K562 (cell line): Measurements from ENCODE around the gene GABPB1.

Experiments used
- CCAR2 ChIP-seq: fragments of 200-400 bp; formaldehyde crosslinking; IDR thresholded peaks from 2 replicates; pipeline ENCODE4 v1.6.1; 2017; ENCODE audit warnings: mild to moderate bottlenecking, low read depth, low read length
- FOXM1 ChIP-seq, 2 experiments: fragments of 450-650 bp in 1 of 2; sonication (generic) in 1 of 2; formaldehyde crosslinking in 1 of 2; IDR thresholded peaks; 2 replicates each; pipeline versions ENCODE4 v1.6.1 to v1.9.0; 2017 to 2022; ENCODE audit warnings: low read depth in 2 of 2, mild to moderate bottlenecking in 2 of 2, missing genetic modification reagents in 1 of 2, moderate library complexity in 1 of 2
- NCOA4 ChIP-seq: fragments of 450-650 bp; IDR thresholded peaks from 2 replicates; pipeline ENCODE4 v1.6.1; 2018; ENCODE audit warnings: mild to moderate bottlenecking; ENCODE audit not compliant: partially characterized antibody
- POLR2AphosphoS2 ChIP-seq: IDR thresholded peaks from 2 replicates; pipeline ENCODE4 v1.6.1; 2012; ENCODE audit warnings: low read length, improper control_type of control experiment
- SMARCA5 ChIP-seq: fragments of 450-650 bp; IDR thresholded peaks from 2 replicates; pipeline ENCODE4 v1.6.1; 2016
- SMC3 ChIP-seq: conservative IDR thresholded peaks from 2 replicates; pipeline ENCODE4 v1.6.1; 2011; ENCODE audit warnings: low read depth, low read length, improper control_type of control experiment; ENCODE audit not compliant: insufficient read depth
- ZBTB34 ChIP-seq: fragments of 250-450 bp; sonication (Bioruptor Pico); IDR thresholded peaks from 2 replicates; pipeline ENCODE4 v1.8.0; 2021; ENCODE audit warnings: mild to moderate bottlenecking, moderate library complexity
- ZHX1 ChIP-seq: fragments of 150-350 bp; conservative IDR thresholded peaks from 2 replicates; pipeline ENCODE4 v1.6.1; 2014; ENCODE audit warnings: low read length
- ZNF232 ChIP-seq: sonication (generic); formaldehyde crosslinking; IDR thresholded peaks from 2 replicates; pipeline ENCODE4 v1.8.0; 2022; ENCODE audit warnings: mild to moderate bottlenecking, missing genetic modification reagents
- TF ChIP-seq, protein P1 (sequence below), 3 experiments: IDR thresholded peaks in 2 of 3; conservative IDR thresholded peaks in 1 of 3; 2 replicates each; pipeline ENCODE4 v1.5.1; 2011 to 2012; ENCODE audit warnings: low read length in 3 of 3, mild to moderate bottlenecking in 3 of 3, control low read depth in 2 of 3, improper control_type of control experiment in 1 of 3, inconsistent platforms in 1 of 3, low read depth in 1 of 3, mixed read lengths in 1 of 3, moderate library complexity in 1 of 3; ENCODE audit not compliant: insufficient read depth in 2 of 3
- TF ChIP-seq, protein P2 (sequence below): sonication (generic); formaldehyde crosslinking; IDR thresholded peaks from 2 replicates; pipeline ENCODE4 v1.8.1; 2023; ENCODE audit warnings: mild to moderate bottlenecking, missing genetic modification reagents, moderate library complexity
- TF ChIP-seq, protein P3 (sequence below): fragments of 450-650 bp; IDR thresholded peaks from 2 replicates; pipeline ENCODE4 v1.6.1; 2018; ENCODE audit not compliant: partially characterized antibody

- TF ChIP-seq ZBTB34 (CRISPR knock-in tag) (no peak), ZHX1 (no peak), SMC3 (no peak), ZNF232 (CRISPR knock-in tag) (no peak), SMARCA5 (no peak), FOXM1 (IDR thresholded peaks at IDR 0.05; ENCODE audit: low read depth) (no peak), FOXM1 (CRISPR knock-in tag; IDR thresholded peaks at IDR 0.05; ENCODE audit: low read depth) (no peak), CCAR2 (no peak), POLR2AphosphoS2 (no peak), NCOA4 (no peak)
- TF ChIP-seq, protein P1, sequence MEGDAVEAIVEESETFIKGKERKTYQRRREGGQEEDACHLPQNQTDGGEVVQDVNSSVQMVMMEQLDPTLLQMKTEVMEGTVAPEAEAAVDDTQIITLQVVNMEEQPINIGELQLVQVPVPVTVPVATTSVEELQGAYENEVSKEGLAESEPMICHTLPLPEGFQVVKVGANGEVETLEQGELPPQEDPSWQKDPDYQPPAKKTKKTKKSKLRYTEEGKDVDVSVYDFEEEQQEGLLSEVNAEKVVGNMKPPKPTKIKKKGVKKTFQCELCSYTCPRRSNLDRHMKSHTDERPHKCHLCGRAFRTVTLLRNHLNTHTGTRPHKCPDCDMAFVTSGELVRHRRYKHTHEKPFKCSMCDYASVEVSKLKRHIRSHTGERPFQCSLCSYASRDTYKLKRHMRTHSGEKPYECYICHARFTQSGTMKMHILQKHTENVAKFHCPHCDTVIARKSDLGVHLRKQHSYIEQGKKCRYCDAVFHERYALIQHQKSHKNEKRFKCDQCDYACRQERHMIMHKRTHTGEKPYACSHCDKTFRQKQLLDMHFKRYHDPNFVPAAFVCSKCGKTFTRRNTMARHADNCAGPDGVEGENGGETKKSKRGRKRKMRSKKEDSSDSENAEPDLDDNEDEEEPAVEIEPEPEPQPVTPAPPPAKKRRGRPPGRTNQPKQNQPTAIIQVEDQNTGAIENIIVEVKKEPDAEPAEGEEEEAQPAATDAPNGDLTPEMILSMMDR (IDR thresholded peaks at IDR 0.05 in 2 of 3, conservative IDR thresholded peaks at IDR 0.05 in 1 of 3; ENCODE audit: insufficient read depth in 2 of 3, low read depth in 1 of 3, low read length in 3 of 3): no peak
- TF ChIP-seq, protein P2, sequence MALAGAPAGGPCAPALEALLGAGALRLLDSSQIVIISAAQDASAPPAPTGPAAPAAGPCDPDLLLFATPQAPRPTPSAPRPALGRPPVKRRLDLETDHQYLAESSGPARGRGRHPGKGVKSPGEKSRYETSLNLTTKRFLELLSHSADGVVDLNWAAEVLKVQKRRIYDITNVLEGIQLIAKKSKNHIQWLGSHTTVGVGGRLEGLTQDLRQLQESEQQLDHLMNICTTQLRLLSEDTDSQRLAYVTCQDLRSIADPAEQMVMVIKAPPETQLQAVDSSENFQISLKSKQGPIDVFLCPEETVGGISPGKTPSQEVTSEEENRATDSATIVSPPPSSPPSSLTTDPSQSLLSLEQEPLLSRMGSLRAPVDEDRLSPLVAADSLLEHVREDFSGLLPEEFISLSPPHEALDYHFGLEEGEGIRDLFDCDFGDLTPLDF (CRISPR knock-in tag): no peak
- TF ChIP-seq, protein P3, sequence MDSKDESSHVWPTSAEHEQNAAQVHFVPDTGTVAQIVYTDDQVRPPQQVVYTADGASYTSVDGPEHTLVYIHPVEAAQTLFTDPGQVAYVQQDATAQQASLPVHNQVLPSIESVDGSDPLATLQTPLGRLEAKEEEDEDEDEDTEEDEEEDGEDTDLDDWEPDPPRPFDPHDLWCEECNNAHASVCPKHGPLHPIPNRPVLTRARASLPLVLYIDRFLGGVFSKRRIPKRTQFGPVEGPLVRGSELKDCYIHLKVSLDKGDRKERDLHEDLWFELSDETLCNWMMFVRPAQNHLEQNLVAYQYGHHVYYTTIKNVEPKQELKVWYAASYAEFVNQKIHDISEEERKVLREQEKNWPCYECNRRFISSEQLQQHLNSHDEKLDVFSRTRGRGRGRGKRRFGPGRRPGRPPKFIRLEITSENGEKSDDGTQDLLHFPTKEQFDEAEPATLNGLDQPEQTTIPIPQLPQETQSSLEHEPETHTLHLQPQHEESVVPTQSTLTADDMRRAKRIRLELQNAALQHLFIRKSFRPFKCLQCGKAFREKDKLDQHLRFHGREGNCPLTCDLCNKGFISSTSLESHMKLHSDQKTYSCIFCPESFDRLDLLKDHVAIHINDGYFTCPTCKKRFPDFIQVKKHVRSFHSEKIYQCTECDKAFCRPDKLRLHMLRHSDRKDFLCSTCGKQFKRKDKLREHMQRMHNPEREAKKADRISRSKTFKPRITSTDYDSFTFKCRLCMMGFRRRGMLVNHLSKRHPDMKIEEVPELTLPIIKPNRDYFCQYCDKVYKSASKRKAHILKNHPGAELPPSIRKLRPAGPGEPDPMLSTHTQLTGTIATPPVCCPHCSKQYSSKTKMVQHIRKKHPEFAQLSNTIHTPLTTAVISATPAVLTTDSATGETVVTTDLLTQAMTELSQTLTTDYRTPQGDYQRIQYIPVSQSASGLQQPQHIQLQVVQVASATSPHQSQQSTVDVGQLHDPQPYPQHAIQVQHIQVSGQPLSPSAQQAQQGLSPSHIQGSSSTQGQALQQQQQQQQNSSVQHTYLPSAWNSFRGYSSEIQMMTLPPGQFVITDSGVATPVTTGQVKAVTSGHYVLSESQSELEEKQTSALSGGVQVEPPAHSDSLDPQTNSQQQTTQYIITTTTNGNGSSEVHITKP: no peak
Measured at GRCh38 chr15:50280271-50280670, 74.7 kb downstream of the GABPB1 start.
